ENCODE results near the gene NANOS2. TPM values are rescaled to one million over a fixed set of nuclear protein-coding genes. Genes with fewer than 3 reads are reported as not detected.

The NANOS2 gene
- total and polyA plus RNA-seq, 2 of the 13 experiments (the other 11 are each of a cell fraction or from before 2014, with no cell fraction given) = not detected

- TF ChIP-seq HOMEZ (CRISPR knock-in tag; IDR thresholded peaks at IDR 0.05; ENCODE audit: low read depth) (peak; percentile 50; the same call in 1 of the 2 replicates), HDAC1 (CRISPR knock-in tag; IDR thresholded peaks at IDR 0.05) (peak; percentile 44; the same call in 1 of the 2 replicates), ZNF501 (CRISPR knock-in tag; IDR thresholded peaks at IDR 0.05) (no peak), STAG1 (CRISPR knock-in tag; IDR thresholded peaks at IDR 0.05) (peak; percentile 91), KDM1A (CRISPR knock-in tag; IDR thresholded peaks at IDR 0.05) (peak; percentile 98), HES4 (CRISPR knock-in tag; IDR thresholded peaks at IDR 0.05; ENCODE audit: borderline replicate concordance) (0 out of 2 replicates have a peak, but pooled peaks have one; percentile 69)
Measured at GRCh38 chr19:45863840-45864628, 50.5 kb downstream of the NANOS2 start, which contains the start of gene FOXA3 (continued).

GRCh38 chr19:45863335-45863839, 51.2 kb downstream of the NANOS2 start:
- DNase-seq (ENCODE audit: low spot score) (no peak), FAIRE-seq (no peak), ATAC-seq (peak; percentile 5)
- Histone ChIP-seq H2AFZ (ENCODE audit: low read length) (no peak overlapping the region), H4K20me1 (ENCODE audit: insufficient read depth, low read length) (0 out of 2 replicates have a peak, but pooled peaks cover 14% of the 10 kb centered on the region), H3K27me3 (ENCODE audit: control insufficient read depth in 1 of 2, insufficient read depth in 2 of 2, low read length in 2 of 2) (no peaks in the 10 kb centered on the region; a peak in 1 of 5 replicates), H3K4me1 (ENCODE audit: insufficient read depth, low read length) (peaks cover 45% of the 10 kb centered on the region), H3K4me2 (ENCODE audit: low read depth, low read length) (peak overlapping the region; percentile 84), H3K9me3 (ENCODE audit: low read length) (no peaks in the 10 kb centered on the region), H3K79me2 (ENCODE audit: insufficient read depth, low read length) (peaks cover 64% of the 10 kb centered on the region), H3K27ac (ENCODE audit: extremely low read length, insufficient read depth, low read length) (peak overlapping the region; percentile 50), H3K4me3 (replicated peaks in 1 of 3; ENCODE audit: insufficient read depth in 1 of 3, low read depth in 2 of 3, low read length in 3 of 3) (peak overlapping the region; percentile 90 to 97 (median 92)), H3K36me3 (replicated peaks in 1 of 2; ENCODE audit: control insufficient read depth in 1 of 2, insufficient read depth in 2 of 2, low read length in 2 of 2) (peaks cover 3 to 10% of the 10 kb centered on the region in 2 experiments; a peak in 2 of 5 replicates), H3K9ac (ENCODE audit: insufficient read depth, low read depth, low read length) (peak overlapping the region; percentile 80)
- in situ Hi-C loops (cut with HindIII; ENCODE audit: extremely low pct_ligation_motif_present, low pct_unique_long_range_greater_than_20kb) (no loop called here), intact Hi-C loops (cut with micrococcal nuclease; ENCODE audit: unreplicated experiment) (loop anchor here (1.0 kb wide), 2 partner anchors 11 to 20 kb away; no protein-coding TSS in a partner anchor)
- ChIA-PET CTCF (ENCODE audit: low intra/inter-chr PET ratio, low total read pairs) (interaction anchor here (1.1 to 5.8 kb wide), 2 partner anchors 20 to 46 kb away, joined by 4 to 263 read pairs; partner anchors contain the start of gene IRF2BP1), POLR2A (interaction anchor here (0.6 to 13.2 kb wide), 18 partner anchors 9 to 1301 kb away, joined by 3 to 388 read pairs (median 6); partner anchors contain the start of genes CCDC61, DMWD, IRF2BP1 and MYPOP)
- BruUV-seq (replicated peaks) = no TSS peak
- under 1% methylated on average over 17 of the region's 22 CpGs for WGBS (ENCODE audit: low lambda C conversion rate)
- TF ChIP-seq PRPF4 (IDR thresholded peaks at IDR 0.05; ENCODE audit: low read depth, low read length, poor library complexity, severe bottlenecking) (no peak), E2F5 (CRISPR knock-in tag; conservative IDR thresholded peaks at IDR 0.05) (no peak), TSC22D2 (CRISPR knock-in tag; IDR thresholded peaks at IDR 0.05; ENCODE audit: borderline replicate concordance) (0 out of 2 replicates have a peak, but pooled peaks have one; percentile 8), POLR2G (IDR thresholded peaks at IDR 0.05; ENCODE audit: low read depth, low read length) (peak; percentile 49), ELK4 (CRISPR knock-in tag; IDR thresholded peaks at IDR 0.05; ENCODE audit: borderline replicate concordance) (no peak), PHF8 (CRISPR knock-in tag; IDR thresholded peaks at IDR 0.05) (no peak), REL (CRISPR knock-in tag; conservative IDR thresholded peaks at IDR 0.05) (no peak), ZNF501 (CRISPR knock-in tag; IDR thresholded peaks at IDR 0.05) (peak; percentile 55; the same call in 1 of the 2 replicates), WIZ (CRISPR knock-in tag; IDR thresholded peaks at IDR 0.05) (no peak), ZNF564 (CRISPR knock-in tag; IDR thresholded peaks at IDR 0.05) (peak; percentile 28; the same call in 1 of the 2 replicates), ZNF777 (CRISPR knock-in tag; IDR thresholded peaks at IDR 0.05) (no peak; the same call in none of the 2 replicates), ZNF674 (CRISPR knock-in tag; IDR thresholded peaks at IDR 0.05; ENCODE audit: low read depth) (0 out of 2 replicates have a peak, but pooled peaks have one; percentile 67), ADNP (CRISPR knock-in tag; IDR thresholded peaks at IDR 0.05) (no peak), MAF1 (CRISPR knock-in tag; IDR thresholded peaks at IDR 0.05; ENCODE audit: borderline replicate concordance) (no peak)

Data from HepG2 (cell line).